ENCODE measurements around the gene XPNPEP3.
A peak's percentile ranks its signal among the peaks of the same experiment; 100 is the strongest.
"Not testable (repeated sequence)": the region's sequence is repeated elsewhere in the genome, so short reads cannot be mapped to it uniquely, and the experiment has no call there.

XPNPEP3 gene

GRCh38 chr22:40862013-40862412, 5.1 kb downstream of the XPNPEP3 start, which contains the start of gene DNAJB7:
TSS of gene DNAJB7 (minus strand) at chr22:40862113. CDS start at chr22:40861994, 119 bp downstream.
- no peak for DNase-seq

DNA sequence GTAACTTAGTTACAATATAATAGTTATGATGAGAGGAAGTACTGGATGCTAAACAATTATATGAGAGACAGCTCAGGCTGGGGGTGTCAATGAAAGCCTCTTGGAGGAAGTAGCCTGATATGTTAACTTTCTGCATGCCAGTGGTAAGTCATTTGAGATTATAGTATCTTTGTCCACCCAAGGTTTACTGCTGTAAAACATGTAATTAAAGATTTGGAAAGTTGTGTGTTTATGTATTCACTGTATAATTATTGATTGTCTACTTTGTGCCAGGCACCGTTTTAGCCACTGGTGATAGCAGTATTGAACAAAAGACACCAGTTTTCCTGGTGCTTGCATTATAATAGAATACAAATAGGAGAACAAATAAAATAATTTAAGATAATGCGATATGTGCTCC, 5.6 kb downstream of the XPNPEP3 start:
- no peak for DNase-seq

- DNase-seq: no peak
These were observed 10.2 kb downstream of the XPNPEP3 start for GRCh38 chr22:40867109-40867508.

GRCh38 chr22:40868379-40868778, 11.4 kb downstream of the XPNPEP3 start:
- not testable (repeated sequence) for DNase-seq

GRCh38 chr22:40874016-40874415, 17.1 kb downstream of the XPNPEP3 start:
- DNase-seq: no peak

DNA sequence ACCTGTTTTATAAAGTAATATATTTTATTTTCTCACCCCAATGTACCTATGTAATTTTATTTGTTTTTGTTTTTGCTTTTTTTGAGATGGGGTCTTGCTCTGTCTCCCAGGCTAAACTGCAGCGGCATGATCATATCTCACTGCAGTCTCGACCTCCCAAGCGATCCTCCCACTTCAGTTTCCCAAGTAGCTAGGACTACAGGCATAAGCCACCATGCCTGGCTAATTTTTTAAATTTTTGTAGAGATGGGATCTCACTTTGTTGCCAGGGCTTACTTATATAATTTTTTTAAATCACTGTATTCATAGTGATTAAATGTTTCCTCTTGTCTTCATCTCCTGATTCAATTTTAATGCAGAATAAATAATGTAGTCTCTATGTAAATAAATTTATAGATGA, 18.2 kb downstream of the XPNPEP3 start:
- DNase-seq: no peak

DNA sequence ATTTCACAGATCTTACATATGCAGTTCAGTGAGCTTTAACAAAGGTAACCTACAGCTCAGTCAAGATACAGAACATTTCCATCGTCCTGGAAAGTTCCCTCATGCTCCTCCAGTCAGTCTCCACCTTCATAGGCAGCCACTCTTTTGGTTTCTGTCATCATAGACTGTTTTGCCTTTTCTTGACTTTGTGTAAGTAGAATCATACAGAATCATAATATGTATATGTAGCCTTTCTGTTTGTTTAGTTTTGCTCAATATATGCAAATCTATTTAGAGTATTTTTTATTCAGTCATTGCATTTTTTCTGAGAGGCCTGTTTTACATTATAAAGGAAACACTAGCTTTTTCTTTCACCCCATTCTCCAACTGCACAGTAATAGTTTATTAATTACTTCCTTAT, 20.0 kb downstream of the XPNPEP3 start:
- DNase-seq: no peak

DNA sequence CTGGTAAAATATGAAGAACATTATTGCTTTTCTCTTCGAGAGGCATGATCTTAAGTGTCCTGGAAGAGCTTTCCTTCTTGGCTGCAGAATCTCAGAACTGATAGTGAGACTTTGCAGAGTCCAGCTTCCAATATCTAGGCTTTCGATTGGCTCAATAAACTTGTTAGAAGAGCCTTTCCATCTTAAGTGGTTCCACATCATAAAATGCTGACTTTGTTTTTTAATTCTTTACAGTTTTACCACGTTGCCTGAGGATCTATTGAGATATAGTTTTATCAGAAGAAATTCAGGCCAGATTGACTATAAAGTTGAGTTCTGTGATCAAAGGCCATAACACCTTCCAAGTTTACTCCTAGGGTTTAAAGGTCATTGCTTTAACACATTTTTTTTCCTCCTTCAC, 20.5 kb downstream of the XPNPEP3 start:
- no peak for DNase-seq

DNA sequence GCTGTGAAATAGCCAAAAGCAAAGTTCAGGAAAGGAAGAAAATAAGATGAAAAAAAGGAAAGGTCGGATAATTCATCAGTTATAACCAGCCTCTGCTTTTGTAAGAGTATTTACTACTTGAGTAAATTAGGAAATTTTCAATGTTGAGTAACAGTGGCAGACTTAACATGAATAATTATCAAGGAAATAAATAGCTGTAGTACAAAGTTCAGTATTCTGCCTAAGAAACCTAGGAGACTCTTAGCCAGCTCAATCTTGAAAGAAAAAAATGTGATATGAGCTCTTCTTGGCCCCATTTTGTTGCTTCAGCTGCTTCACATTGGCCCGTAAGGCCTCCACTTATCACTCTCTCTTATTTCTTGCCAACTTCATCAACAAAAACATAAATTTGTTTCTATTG, 22.0 kb downstream of the XPNPEP3 start:
- no peak for DNase-seq

DNA sequence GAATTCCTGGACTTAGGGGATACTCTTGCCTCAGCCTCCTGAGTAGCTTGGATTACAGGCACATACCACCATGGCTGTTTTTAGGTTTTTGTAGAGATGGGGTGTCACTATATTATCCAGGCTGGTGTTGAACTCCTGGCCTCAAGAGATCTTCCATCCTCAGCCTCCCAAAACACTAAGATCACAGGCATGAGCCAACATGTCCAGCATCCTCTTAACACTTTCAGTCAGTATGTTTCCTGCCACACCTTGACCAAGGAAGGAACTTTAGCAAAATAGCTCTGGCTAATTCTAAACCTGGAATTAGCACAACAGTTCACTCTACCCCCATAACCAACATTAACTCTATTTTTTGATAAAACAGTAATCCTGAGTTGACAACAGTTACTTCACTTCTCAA, 32.2 kb downstream of the XPNPEP3 start:
- no peak for DNase-seq

- DNase-seq: no peak
These were observed 33.9 kb downstream of the XPNPEP3 start for GRCh38 chr22:40890881-40891280.

GRCh38 chr22:40894417-40894816, 37.5 kb downstream of the XPNPEP3 start:
- DNase-seq: no peak

DNA sequence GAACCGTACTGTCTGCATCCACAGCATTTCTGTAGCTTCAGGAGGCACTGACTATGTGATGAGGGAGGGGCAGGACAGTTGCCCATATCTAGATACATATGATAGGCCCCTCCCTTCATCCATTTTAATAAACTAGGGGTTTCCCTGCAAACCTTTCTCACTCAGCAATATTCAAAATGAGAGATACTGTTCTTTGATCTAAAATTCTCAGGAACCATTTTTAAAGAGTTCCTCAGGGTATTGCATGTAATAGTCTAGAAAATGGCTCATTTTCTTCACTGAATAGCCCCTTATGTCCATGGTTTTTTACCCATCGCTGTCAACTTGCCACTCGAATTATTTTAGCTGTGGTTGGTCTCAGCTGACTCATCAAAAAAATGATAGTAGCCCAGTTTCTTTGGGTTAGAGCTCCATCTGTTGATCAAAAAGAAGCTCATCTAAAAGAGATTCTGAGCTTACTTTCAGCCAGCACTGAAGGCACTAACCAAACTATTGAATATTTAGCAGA, 42.0 kb downstream of the XPNPEP3 start:
- peak; percentile 17 for DNase-seq

- DNase-seq: no peak
These were observed 47.2 kb downstream of the XPNPEP3 start for GRCh38 chr22:40904101-40904500.

GRCh38 chr22:40908895-40909294, 51.9 kb downstream of the XPNPEP3 start:
- DNase-seq: no peak

GRCh38 chr22:40911772-40912171, 54.8 kb downstream of the XPNPEP3 start:
- DNase-seq: no peak

GRCh38 chr22:40912987-40913386, 56.0 kb downstream of the XPNPEP3 start:
- not testable (repeated sequence) for DNase-seq

- no peak for DNase-seq
These were observed 62.5 kb downstream of the XPNPEP3 start for GRCh38 chr22:40919446-40919845.

GRCh38 chr22:40920526-40920925, 63.6 kb downstream of the XPNPEP3 start:
- DNase-seq: no peak

GRCh38 chr22:40922484-40923303, 65.7 kb downstream of the XPNPEP3 start:
- peak; percentile 48 for DNase-seq

DNA sequence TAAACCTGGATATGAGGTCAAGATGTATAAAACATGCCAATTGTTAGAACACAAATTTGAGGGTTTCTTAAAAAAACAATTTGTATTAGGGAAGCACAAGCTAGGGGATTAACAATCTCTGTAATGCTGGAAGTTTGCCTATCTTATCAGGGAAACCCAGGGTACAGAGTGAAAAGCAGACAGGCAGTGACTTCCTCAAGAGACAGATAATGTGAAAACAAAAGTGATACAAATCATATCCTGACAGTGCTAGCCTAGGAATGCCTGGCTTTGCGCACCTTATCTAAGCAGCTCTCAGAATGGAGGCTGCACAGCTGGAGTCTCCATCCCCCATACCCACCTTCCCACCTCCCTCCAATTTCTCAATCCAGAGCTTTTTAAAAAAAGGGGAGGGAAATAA, 71.7 kb downstream of the XPNPEP3 start:
- no peak for DNase-seq

DNA sequence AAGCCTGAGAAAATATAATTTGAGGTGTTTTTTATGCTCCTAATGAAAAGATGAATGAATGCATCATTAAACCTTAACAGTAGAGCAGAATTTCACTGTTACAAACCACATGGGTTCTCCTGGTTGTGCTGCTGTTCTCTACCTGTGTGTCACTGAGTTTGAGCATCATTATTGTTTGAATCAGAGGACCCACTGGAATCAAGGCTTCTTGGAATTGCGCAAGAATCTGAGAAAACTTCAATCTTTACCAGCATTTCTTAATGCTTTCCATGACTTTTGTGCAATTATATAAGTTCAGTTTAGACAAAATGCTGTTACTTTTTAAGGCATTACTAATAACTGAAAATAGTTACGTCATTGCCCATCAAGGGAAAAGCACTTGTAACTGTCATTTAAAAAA, 75.4 kb downstream of the XPNPEP3 start:
- no peak for DNase-seq

- no peak for DNase-seq
These were observed 82.3 kb downstream of the XPNPEP3 start for GRCh38 chr22:40939202-40939601.

GRCh38 chr22:40950962-40951794, 94.2 kb downstream of the XPNPEP3 start, which contains the start of gene RBX1:
TSS of gene RBX1 (plus strand) at chr22:40951378. CDS start at chr22:40951399, 21 bp downstream.
- peak; percentile 98 for DNase-seq

Data from NCI-H1092 treated with DMSO at 0.1 percent for 48 hours (cell line).